Upper lobe of left lung (tissue), 4 donors: Measurements from ENCODE around the gene NACC1.

ENCODE experiments used
- CTCF ChIP-seq, 6 experiments: fragments of 450-650 bp in 4 of 6; fragments of 200-600 bp in 2 of 6; sonication (generic) in 2 of 6; IDR thresholded peaks; one replicate each; pipeline ENCODE4 v1.5.1; 2016 to 2019; ENCODE audit warnings: antibody characterized with exemption in 6 of 6
- EP300 ChIP-seq, 4 donors: sonication (generic); formaldehyde crosslinking; IDR thresholded peaks; one replicate each; pipeline ENCODE4 v1.5.1; 2017; ENCODE audit warnings: antibody characterized with exemption in 4 of 4, control low read depth in 2 of 4
- POLR2A ChIP-seq, 4 donors: fragments of 450-650 bp; IDR thresholded peaks; one replicate each; pipeline ENCODE4 v1.5.1; 2016 to 2017; ENCODE audit warnings: antibody characterized with exemption in 4 of 4, mild to moderate bottlenecking in 2 of 4
- POLR2AphosphoS5 ChIP-seq, 2 donors: sonication (generic); formaldehyde crosslinking; IDR thresholded peaks; one replicate each; pipeline ENCODE4 v1.5.1; 2017; ENCODE audit warnings: antibody characterized with exemption in 2 of 2

GRCh38 chr19:13092606-13093235 is 25.3 kb upstream of the NACC1 start:
- TF ChIP-seq POLR2AphosphoS5 (IDR thresholded peaks at IDR 0.05): no peak
- TF ChIP-seq CTCF (IDR thresholded peaks at IDR 0.05): no peak
- no peak for TF ChIP-seq POLR2A (IDR thresholded peaks at IDR 0.05)
- TF ChIP-seq EP300 (IDR thresholded peaks at IDR 0.05): no peak
